H9 (cell line): ENCODE results near the gene TATDN2. TPM values are rescaled to one million over a fixed set of nuclear protein-coding genes. Genes with fewer than 3 reads are reported as not detected.

Source experiments
- DNase-seq: peaks from one replicate; pipeline ENCODE4 v3.0.0-alpha.2; 2017
- H2AFZ ChIP-seq: one replicate; pipeline ENCODE4 v1.6.1; 2013; ENCODE audit warnings: mild to moderate bottlenecking, low read length, control low read depth, moderate library complexity
- H2AK5ac ChIP-seq: 2 replicates; pipeline ENCODE4 v1.6.1; 2013; ENCODE audit warnings: low read length, control low read depth, mixed read lengths; ENCODE audit not compliant: insufficient read length
- H2BK120ac ChIP-seq: one replicate; pipeline ENCODE4 v1.6.1; 2013; ENCODE audit warnings: low read depth, mild to moderate bottlenecking, low read length, control low read depth, inconsistent platforms; ENCODE audit not compliant: poor library complexity, severe bottlenecking
- H2BK12ac ChIP-seq: 2 replicates; pipeline ENCODE4 v1.6.1; 2013; ENCODE audit warnings: low read length, control low read depth, mixed read lengths, low read depth; ENCODE audit not compliant: insufficient read length
- H2BK15ac ChIP-seq: 2 replicates; pipeline ENCODE4 v1.6.1; 2013; ENCODE audit warnings: low read depth, low read length, control low read depth
- H2BK20ac ChIP-seq: one replicate; pipeline ENCODE4 v1.6.1; 2013; ENCODE audit warnings: low read depth, mild to moderate bottlenecking, low read length, control low read depth, inconsistent platforms; ENCODE audit not compliant: poor library complexity, severe bottlenecking
- H2BK5ac ChIP-seq: 2 replicates; pipeline ENCODE4 v1.6.1; 2013; ENCODE audit warnings: low read length, control low read depth, mixed read lengths; ENCODE audit not compliant: insufficient read length
- H3K14ac ChIP-seq: 2 replicates; pipeline ENCODE4 v1.6.1; 2013; ENCODE audit warnings: low read length, control low read depth; ENCODE audit not compliant: insufficient read depth
- H3K18ac ChIP-seq: 2 replicates; pipeline ENCODE4 v1.6.1; 2013; ENCODE audit warnings: low read depth, mild to moderate bottlenecking, mixed read lengths, low read length, control low read depth; ENCODE audit not compliant: insufficient read length
- H3K23ac ChIP-seq: 2 replicates; pipeline ENCODE4 v1.6.1; 2013; ENCODE audit warnings: low read length, control low read depth, mixed read lengths, low read depth; ENCODE audit not compliant: insufficient read length
- H3K23me2 ChIP-seq: 2 replicates; pipeline ENCODE4 v1.6.1; 2013; ENCODE audit warnings: low read depth, mild to moderate bottlenecking, mixed read lengths, low read length, control low read depth; ENCODE audit not compliant: insufficient read length, poor library complexity, severe bottlenecking
- H3K27ac ChIP-seq: 2 replicates; pipeline ENCODE4 v1.5.1; 2013; ENCODE audit warnings: low read length, control low read depth, mixed read lengths, low read depth; ENCODE audit not compliant: insufficient read length
- H3K27me3 ChIP-seq: 2 replicates; pipeline ENCODE4 v1.6.1; 2013; ENCODE audit warnings: low read length, control low read depth, inconsistent platforms; ENCODE audit not compliant: insufficient read depth
- H3K4ac ChIP-seq: 2 replicates; pipeline ENCODE4 v1.6.1; 2013; ENCODE audit warnings: low read depth, mild to moderate bottlenecking, control low read depth, inconsistent platforms, low read length, moderate library complexity
- H3K4me1 ChIP-seq: 2 replicates; pipeline ENCODE4 v1.6.1; 2013; ENCODE audit warnings: low read length, control low read depth, inconsistent platforms; ENCODE audit not compliant: insufficient read depth
- H3K4me2 ChIP-seq: 2 replicates; pipeline ENCODE4 v1.6.1; 2013; ENCODE audit warnings: low read length, control low read depth, mixed read lengths; ENCODE audit not compliant: insufficient read length, insufficient read depth
- H3K56ac ChIP-seq: 2 replicates; pipeline ENCODE4 v1.6.1; 2013; ENCODE audit warnings: low read depth, mild to moderate bottlenecking, mixed read lengths, low read length, control low read depth; ENCODE audit not compliant: insufficient read length
- H3K79me1 ChIP-seq: 2 replicates; pipeline ENCODE4 v1.6.1; 2013; ENCODE audit warnings: low read depth, mild to moderate bottlenecking, moderate library complexity, low read length, control low read depth, inconsistent platforms; ENCODE audit not compliant: insufficient read depth, poor library complexity, severe bottlenecking
- H3K79me2 ChIP-seq: 2 replicates; pipeline ENCODE4 v1.6.1; 2013; ENCODE audit warnings: low read length, control low read depth, inconsistent platforms; ENCODE audit not compliant: insufficient read depth
- H3K9ac ChIP-seq: 2 replicates; pipeline ENCODE4 v1.6.1; 2013; ENCODE audit warnings: low read length, control low read depth, mixed read lengths; ENCODE audit not compliant: insufficient read length; ENCODE audit errors: extremely low read depth
- H3K9me3 ChIP-seq: one replicate; pipeline ENCODE4 v1.6.1; 2013; ENCODE audit warnings: low read depth, low read length, inconsistent platforms; ENCODE audit not compliant: control insufficient read depth
- H3T11ph ChIP-seq: one replicate; pipeline ENCODE4 v1.6.1; 2013; ENCODE audit warnings: mild to moderate bottlenecking, low read length, control low read depth, inconsistent platforms
- H4K20me1 ChIP-seq: one replicate; pipeline ENCODE4 v1.6.1; 2013; ENCODE audit not compliant: control insufficient read depth, insufficient read length, insufficient read depth
- H4K5ac ChIP-seq: 2 replicates; pipeline ENCODE4 v1.6.1; 2013; ENCODE audit warnings: low read depth, mild to moderate bottlenecking, mixed read lengths, low read length, control low read depth; ENCODE audit not compliant: insufficient read length
- H4K8ac ChIP-seq: replicated peaks from 2 replicates; pipeline ENCODE4 v1.6.1; 2013; ENCODE audit warnings: low read length, control low read depth, mixed read lengths, low read depth; ENCODE audit not compliant: insufficient read length
- H4K91ac ChIP-seq: 2 replicates; pipeline ENCODE4 v1.6.1; 2013; ENCODE audit warnings: low read depth, mild to moderate bottlenecking, moderate library complexity, mixed read lengths, low read length, control low read depth; ENCODE audit not compliant: insufficient read length
- H3K27ac Mint-ChIP-seq, 3 experiments: 2 replicates in 2 of 3; 3 replicates in 1 of 3; pipeline ENCODE4 v1.8.0; 2020 to 2021; ENCODE audit warnings: mixed read lengths in 3 of 3, mild to moderate bottlenecking in 1 of 3, moderate library complexity in 1 of 3
- H3K27me3 Mint-ChIP-seq: 2 replicates; pipeline ENCODE4 v1.8.0; 2021; ENCODE audit warnings: low read depth, mild to moderate bottlenecking, moderate library complexity, mixed read lengths
- H3K36me3 Mint-ChIP-seq, 3 experiments: 2 replicates in 2 of 3; 3 replicates in 1 of 3; pipeline ENCODE4 v1.8.0; 2020 to 2021; ENCODE audit warnings: low read depth in 3 of 3, mixed read lengths in 3 of 3; ENCODE audit not compliant: insufficient read depth in 1 of 3
- H3K4me1 Mint-ChIP-seq, 2 experiments: 2 replicates each; pipeline ENCODE4 v1.8.0; 2020; ENCODE audit warnings: mixed read lengths in 2 of 2
- H3K4me3 Mint-ChIP-seq, 2 experiments: 2 replicates in 1 of 2; 3 replicates in 1 of 2; pipeline ENCODE4 v1.8.0; 2020 to 2021; ENCODE audit warnings: mild to moderate bottlenecking in 2 of 2, mixed read lengths in 2 of 2, moderate library complexity in 1 of 2
- H3K9me3 Mint-ChIP-seq, 2 experiments: 2 replicates in 1 of 2; 3 replicates in 1 of 2; pipeline ENCODE4 v1.8.0; 2020; ENCODE audit warnings: mild to moderate bottlenecking in 2 of 2, mixed read lengths in 2 of 2, moderate library complexity in 1 of 2
- CTCF ChIP-seq: fragments of 200-600 bp; sonication (generic); conservative IDR thresholded peaks from 3 replicates; pipeline ENCODE4 v1.8.0; 2021; ENCODE audit warnings: antibody characterized with exemption, mild to moderate bottlenecking
- WGBS: extraction: QIAGEN DNeasy Blood & Tissue Kit; methylation state at CpG from one replicate; pipeline ENCODE4 v1.1.7; 2013; ENCODE audit warnings: missing lambda C conversion rate, low lambda C conversion rate, mixed read lengths; ENCODE audit not compliant: insufficient read length; ENCODE audit errors: extremely low coverage; 5-methylcytosine and 5-hydroxymethylcytosine counted together
- total RNA-seq: library from RNA; stranded (reverse); gene quantifications from 2 replicates; pipeline ENCODE4 v1.2.1, GENCODE V29; 2021

TATDN2 gene
- total RNA-seq, 1 experiment from 2014 or later, result 34.4 TPM

GRCh38 chr3:10304905-10305304 is 56.6 kb downstream of the TATDN2 start:
- Mint-ChIP-seq H3K4me1 (no peaks in the 10 kb centered on the region), H3K36me3 (peaks cover 38 to 92% (median 87%) of the 10 kb centered on the region in 3 experiments; a peak in 6 of 7 replicates), H3K9me3 (no peaks in the 10 kb centered on the region), H3K27me3 (no peaks in the 10 kb centered on the region), H3K27ac (no peak overlapping the region; a peak in 1 of 7 replicates), H3K4me3 (no peak overlapping the region)
- Histone ChIP-seq H3K79me2 (no peaks in the 10 kb centered on the region), H3K4ac (no peak overlapping the region), H3K79me1 (no peaks in the 10 kb centered on the region), H4K5ac (no peak overlapping the region), H3T11ph (no peak overlapping the region), H3K23ac (no peak overlapping the region), H3K27me3 (no peaks in the 10 kb centered on the region), H3K4me1 (no peaks in the 10 kb centered on the region; the same call in 1 of the 2 replicates), H2BK12ac (no peak overlapping the region), H2BK15ac (no peak overlapping the region), H2BK5ac (no peak overlapping the region), H4K91ac (no peak overlapping the region), H2BK20ac (no peak overlapping the region), H3K23me2 (no peaks in the 10 kb centered on the region), H2AFZ (no peak overlapping the region), H3K56ac (no peak overlapping the region), H4K8ac (no peak overlapping the region), H3K18ac (no peak overlapping the region), H2BK120ac (no peak overlapping the region), H3K4me2 (no peak overlapping the region), H2AK5ac (no peak overlapping the region), H3K9me3 (no peaks in the 10 kb centered on the region), H4K20me1 (no peaks in the 10 kb centered on the region), H3K9ac (no peak overlapping the region), H3K27ac (no peak overlapping the region), H3K14ac (no peak overlapping the region)
- TF ChIP-seq CTCF, result no peak
- no peak for DNase-seq
- no CpG with 5 or more reads among the region's 8 CpGs for WGBS
